Fibroblast of skin of right quadriceps (primary cell): ENCODE measurements around the gene PDE5A.
"Not testable (repeated sequence)": the region's sequence is repeated elsewhere in the genome, so short reads cannot be mapped to it uniquely, and the experiment has no call there.

ENCODE experiments used
- DNase-seq: peaks from one replicate; pipeline ENCODE4 v3.0.0-alpha.2; 2013

The PDE5A gene

GRCh38 chr4:119628281-119629141, at the start of gene PDE5A:
Gene PDE5A (minus strand): TSS chr4:119628804. CDS start chr4:119628671, 133 bp downstream.
- DNase-seq = peak; percentile 76

- DNase-seq = no peak
Observed at GRCh38 chr4:119676101-119676500, 47.5 kb upstream of the PDE5A start.

DNA sequence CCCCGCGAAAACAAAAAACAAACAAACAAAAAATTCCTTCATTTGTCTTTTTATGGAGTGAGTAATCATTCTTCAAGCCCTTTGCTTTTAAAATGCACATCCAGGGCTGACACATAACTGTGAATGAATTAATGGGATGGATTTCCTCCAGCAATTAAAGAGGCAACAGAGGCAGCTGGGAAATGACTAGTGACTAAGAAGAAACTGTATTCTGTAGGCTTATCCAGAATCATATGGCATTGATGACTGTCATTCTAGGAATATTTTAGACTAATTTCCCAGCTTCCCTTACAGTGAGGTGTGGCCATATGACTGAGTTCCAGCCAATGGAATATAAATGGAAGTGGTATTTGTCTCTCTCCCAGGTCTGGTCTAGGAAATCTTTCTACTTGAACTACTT, 46.8 kb upstream of the PDE5A start:
- no peak for DNase-seq

DNA sequence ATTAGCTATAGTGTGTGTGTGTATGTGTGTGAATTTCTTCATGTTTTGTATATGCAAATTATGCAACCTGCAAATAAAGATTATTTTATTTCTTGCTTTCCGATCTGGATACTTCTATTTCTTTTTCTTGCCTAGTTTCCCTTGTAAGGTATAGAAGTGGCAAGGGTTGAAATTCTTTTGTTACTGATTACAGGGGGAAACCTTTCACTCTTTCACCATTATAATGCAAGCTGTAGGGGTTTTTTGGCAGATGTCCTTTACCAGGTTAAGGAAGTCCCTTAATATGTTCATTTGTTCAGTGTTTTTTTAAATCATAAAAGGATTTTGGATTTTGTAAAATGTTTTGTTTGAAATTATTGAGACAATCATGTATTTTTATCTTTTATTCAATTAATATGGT, 44.3 kb upstream of the PDE5A start:
- DNase-seq = no peak

GRCh38 chr4:119672086-119672485, 43.5 kb upstream of the PDE5A start:
- no peak for DNase-seq

GRCh38 chr4:119671205-119671604, 42.6 kb upstream of the PDE5A start:
- DNase-seq = no peak

- DNase-seq = no peak
Observed at GRCh38 chr4:119667802-119668201, 39.2 kb upstream of the PDE5A start.

GRCh38 chr4:119666653-119667091, 38.1 kb upstream of the PDE5A start:
- DNase-seq = no peak

DNA sequence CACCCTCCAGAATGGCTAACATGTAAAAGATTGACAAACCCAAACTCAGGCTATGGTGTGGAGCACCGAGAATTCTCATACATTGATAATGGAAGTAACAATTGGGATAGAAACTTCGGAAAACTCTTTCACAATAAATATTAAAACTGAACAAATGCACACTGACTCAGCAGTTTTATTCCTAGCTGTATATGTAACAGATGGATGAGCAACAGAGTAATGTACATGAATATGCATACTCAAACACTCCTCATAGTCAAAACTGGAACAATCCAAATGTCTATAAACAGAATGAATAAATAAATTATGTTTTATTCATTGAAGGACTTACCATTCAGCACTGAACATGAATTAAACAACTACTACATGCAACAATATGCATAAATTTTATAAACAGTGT, 37.1 kb upstream of the PDE5A start:
- DNase-seq = no peak

GRCh38 chr4:119664168-119664907, 35.7 kb upstream of the PDE5A start:
- no peak for DNase-seq

DNA sequence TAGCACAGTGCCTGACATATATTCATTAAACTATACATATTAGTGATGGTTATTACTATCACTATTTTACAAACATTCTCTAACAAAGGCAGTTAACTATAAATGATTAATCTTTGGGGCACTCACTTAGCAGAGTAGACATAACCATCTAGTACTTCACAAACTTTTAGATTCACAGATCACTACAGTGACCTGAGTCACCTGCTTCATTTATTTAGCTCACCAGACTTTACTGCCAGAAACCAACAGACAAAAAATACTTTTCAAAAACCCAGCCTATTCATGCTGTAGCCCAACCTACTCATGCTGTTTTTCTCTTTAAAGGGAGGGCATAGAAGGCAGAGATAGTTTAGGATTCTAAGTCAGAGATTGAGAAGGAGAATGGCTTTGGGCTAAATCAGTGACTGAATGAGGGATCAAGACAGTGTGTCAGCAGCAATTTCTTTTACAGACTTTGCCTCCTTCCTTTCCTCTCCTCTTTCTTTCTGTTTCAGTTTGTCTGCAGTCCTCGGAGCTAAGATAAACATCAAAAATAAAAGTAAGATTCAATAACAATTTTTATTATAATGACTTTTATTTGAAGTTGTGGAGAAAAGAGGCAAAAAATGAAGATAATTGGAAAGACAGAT, 34.7 kb upstream of the PDE5A start:
- DNase-seq = no peak

DNA sequence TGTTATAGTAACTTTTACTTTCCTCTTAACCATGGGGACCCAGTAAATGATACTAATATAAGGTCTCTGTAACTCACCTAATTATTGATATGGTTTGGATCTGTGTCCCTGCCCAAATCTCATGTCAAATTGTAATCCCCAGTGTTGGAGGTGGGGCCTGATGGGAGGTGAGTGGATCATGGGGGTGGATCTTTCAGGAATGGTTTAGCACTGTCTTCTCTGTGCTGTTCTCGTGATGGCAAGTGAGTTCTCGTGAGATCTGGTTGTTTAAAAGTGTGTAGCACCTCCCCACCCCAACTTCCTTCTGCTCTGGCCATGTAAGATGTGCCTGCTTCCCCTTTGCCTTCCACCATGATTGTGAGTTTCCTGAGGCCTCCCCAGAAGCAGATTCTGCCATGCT, 34.0 kb upstream of the PDE5A start:
- not testable (repeated sequence) for DNase-seq

DNA sequence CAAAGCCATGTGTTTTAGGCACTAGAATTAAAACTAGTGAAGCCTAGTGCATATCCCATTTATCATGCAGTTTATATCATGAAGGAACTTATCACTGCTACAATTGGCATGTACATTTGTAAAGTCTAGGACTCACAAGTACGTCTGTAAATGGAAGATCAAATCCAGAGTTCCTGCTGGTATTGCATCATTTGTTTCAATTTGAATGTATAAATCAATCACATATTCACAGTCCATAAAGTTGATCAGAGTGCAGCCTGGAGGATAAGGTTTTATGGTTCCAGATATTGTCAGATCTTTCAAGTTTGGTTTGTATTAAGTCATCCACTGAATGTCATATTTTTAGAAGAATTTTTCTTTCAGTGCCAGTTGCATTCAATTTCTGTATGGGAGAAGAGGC, 32.6 kb upstream of the PDE5A start:
- DNase-seq = no peak

DNA sequence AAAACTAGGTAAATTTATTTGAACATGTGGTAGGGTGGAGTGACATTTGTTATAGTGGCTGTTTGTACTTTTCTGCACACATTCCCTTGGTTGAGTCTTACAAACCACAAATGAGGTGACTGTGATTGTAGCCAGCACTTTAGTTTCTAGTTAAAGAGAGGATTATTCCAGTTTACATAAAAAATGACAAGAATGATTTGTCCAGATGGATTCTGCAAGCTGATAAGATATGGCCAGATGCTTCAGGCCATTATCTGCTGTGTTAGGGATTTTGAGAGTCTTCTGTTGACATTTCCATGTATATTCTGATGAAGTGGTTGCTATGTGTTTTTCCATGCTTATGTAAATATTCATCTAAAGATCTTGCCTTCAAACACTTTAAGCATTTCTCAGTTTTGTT, 31.0 kb upstream of the PDE5A start:
- DNase-seq = peak; percentile 58

- peak; percentile 40 for DNase-seq
Observed at GRCh38 chr4:119657111-119657611, 28.6 kb upstream of the PDE5A start.

- DNase-seq = no peak
Observed at GRCh38 chr4:119656342-119656741, 27.7 kb upstream of the PDE5A start.

GRCh38 chr4:119655111-119655837, 26.7 kb upstream of the PDE5A start:
- DNase-seq = no peak

DNA sequence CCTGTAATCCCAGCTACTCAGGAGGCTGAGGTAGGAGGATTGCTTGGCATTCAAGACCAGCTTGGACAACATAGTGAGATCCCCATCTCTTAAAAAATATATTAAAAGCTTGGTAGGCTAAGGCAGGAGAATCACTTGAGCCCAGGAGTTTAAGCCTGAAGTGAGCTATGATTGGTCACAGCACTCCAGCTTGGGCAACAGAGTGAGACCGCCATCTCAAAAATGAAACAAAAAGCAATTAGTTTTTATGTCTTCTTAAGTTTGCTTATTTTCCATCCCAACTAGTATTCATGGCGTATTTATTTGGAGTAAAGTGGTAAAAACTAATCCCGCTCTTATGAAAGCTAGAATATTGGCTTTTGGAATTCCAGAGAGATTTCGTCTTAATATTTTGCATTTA, 25.4 kb upstream of the PDE5A start:
- no peak for DNase-seq

GRCh38 chr4:119652998-119653397, 24.4 kb upstream of the PDE5A start:
- DNase-seq = peak; percentile 75

- no peak for DNase-seq
Observed at GRCh38 chr4:119648398-119648797, 19.8 kb upstream of the PDE5A start.

- DNase-seq = peak; percentile 36
Observed at GRCh38 chr4:119647558-119647957, 19.0 kb upstream of the PDE5A start.

GRCh38 chr4:119646347-119647071, 17.9 kb upstream of the PDE5A start:
- peak; percentile 71 for DNase-seq
